Karpas-422 (cell line): ENCODE measurements around the gene RICTOR. TPM values are rescaled to one million over a fixed set of nuclear protein-coding genes. Genes with fewer than 3 reads are reported as not detected.
"Not testable (repeated sequence)": the region's sequence is repeated elsewhere in the genome, so short reads cannot be mapped to it uniquely, and the experiment has no call there.

Experiments
- DNase-seq: peaks from one replicate; pipeline ENCODE4 v3.0.0-alpha.2; 2015
- H2AFZ ChIP-seq: fragments of 200-600 bp; sonication (generic); 2 replicates; pipeline ENCODE4 v1.6.1; 2014; ENCODE audit warnings: antibody characterized with exemption, low read length, mixed read lengths
- H3K27ac ChIP-seq: fragments of 200-600 bp; sonication (generic); 2 replicates; pipeline ENCODE4 v1.5.1; 2014; ENCODE audit warnings: mild to moderate bottlenecking, low read length, moderate library complexity
- H3K27me3 ChIP-seq: fragments of 200-600 bp; sonication (generic); 2 replicates; pipeline ENCODE4 v1.6.1; 2014; ENCODE audit warnings: low read length, mixed read lengths
- H3K36me3 ChIP-seq: fragments of 200-600 bp; sonication (generic); 2 replicates; pipeline ENCODE4 v1.6.1; 2014; ENCODE audit warnings: low read length, mixed read lengths; ENCODE audit not compliant: insufficient read depth
- H3K4me1 ChIP-seq: fragments of 200-600 bp; sonication (generic); 2 replicates; pipeline ENCODE4 v1.6.1; 2014; ENCODE audit warnings: mild to moderate bottlenecking, low read length, mixed read lengths
- H3K4me2 ChIP-seq: fragments of 200-600 bp; sonication (generic); 2 replicates; pipeline ENCODE4 v1.6.1; 2014; ENCODE audit warnings: low read length, low read depth, mild to moderate bottlenecking; ENCODE audit not compliant: poor library complexity, severe bottlenecking
- H3K4me3 ChIP-seq: fragments of 200-600 bp; sonication (generic); 2 replicates; pipeline ENCODE4 v1.5.1; 2014; ENCODE audit warnings: mild to moderate bottlenecking, antibody characterized with exemption, low read length, mixed read lengths
- H3K79me2 ChIP-seq: fragments of 200-600 bp; sonication (generic); 2 replicates; pipeline ENCODE4 v1.6.1; 2014; ENCODE audit warnings: mild to moderate bottlenecking, low read length, mixed read lengths
- H3K9ac ChIP-seq: fragments of 200-600 bp; sonication (generic); 2 replicates; pipeline ENCODE4 v1.6.0; 2014; ENCODE audit warnings: low read length
- H3K9me2 ChIP-seq: fragments of 200-600 bp; sonication (generic), shearing (Covaris generic); replicated peaks from 2 replicates; pipeline ENCODE4 v1.6.0; 2014; ENCODE audit warnings: mild to moderate bottlenecking, low read length, moderate library complexity; ENCODE audit not compliant: insufficient read depth
- H3K9me3 ChIP-seq: fragments of 300-700, 200-600 bp; sonication (generic); 2 replicates; pipeline ENCODE4 v1.6.1; 2014; ENCODE audit warnings: low read length, mixed read lengths
- H4K20me1 ChIP-seq: fragments of 200-600 bp; sonication (generic); 2 replicates; pipeline ENCODE4 v1.6.1; 2014; ENCODE audit warnings: mild to moderate bottlenecking, antibody characterized with exemption, low read length, low read depth; ENCODE audit not compliant: insufficient read depth
- total RNA-seq: library from RNA; depleted of rRNA; stranded (reverse); fragments of >200 nt; shearing (Covaris generic); gene quantifications from 2 replicates; pipeline ENCODE4 v1.2.3, GENCODE V29; 2014; ENCODE audit warnings: low replicate concordance

The RICTOR gene
- total RNA-seq, 1 experiment from 2014 or later: 42.7 TPM

GRCh38 chr5:39006650-39007049, 67.5 kb downstream of the RICTOR start:
- DNase-seq: no peak
- Histone ChIP-seq H4K20me1 (no peaks in the 10 kb centered on the region), H3K9me3 (no peaks in the 10 kb centered on the region), H3K4me1 (no peaks in the 10 kb centered on the region), H3K27me3 (no peaks in the 10 kb centered on the region), H3K79me2 (peaks cover 46% of the 10 kb centered on the region), H3K36me3 (peaks cover 5% of the 10 kb centered on the region; the same call in 1 of the 2 replicates), H3K4me3 (no peak overlapping the region), H2AFZ (no peak overlapping the region), H3K27ac (no peak overlapping the region), H3K9ac (no peak overlapping the region), H3K9me2 (no peaks in the 10 kb centered on the region), H3K4me2 (no peak overlapping the region)

GRCh38 chr5:39005566-39006232, 68.5 kb downstream of the RICTOR start:
- no peaks in the 10 kb centered on the region for H3K9me3 ChIP-seq
- no peaks in the 10 kb centered on the region for H4K20me1 ChIP-seq
- H3K36me3 ChIP-seq: no peaks in the 10 kb centered on the region; the same call in 1 of the 2 replicates
- H3K4me3 ChIP-seq: no peak overlapping the region
- no peak overlapping the region for H3K27ac ChIP-seq
- H3K9ac ChIP-seq: no peak overlapping the region
- no peaks in the 10 kb centered on the region for H3K4me1 ChIP-seq
- H3K4me2 ChIP-seq: no peak overlapping the region
- peak; percentile 65 for DNase-seq
- H2AFZ ChIP-seq: no peak overlapping the region
- H3K79me2 ChIP-seq: peaks cover 55% of the 10 kb centered on the region
- H3K27me3 ChIP-seq: no peaks in the 10 kb centered on the region
- no peaks in the 10 kb centered on the region for H3K9me2 ChIP-seq

GRCh38 chr5:39001683-39002082, 72.5 kb downstream of the RICTOR start:
- no peaks in the 10 kb centered on the region for H3K27me3 ChIP-seq

DNA sequence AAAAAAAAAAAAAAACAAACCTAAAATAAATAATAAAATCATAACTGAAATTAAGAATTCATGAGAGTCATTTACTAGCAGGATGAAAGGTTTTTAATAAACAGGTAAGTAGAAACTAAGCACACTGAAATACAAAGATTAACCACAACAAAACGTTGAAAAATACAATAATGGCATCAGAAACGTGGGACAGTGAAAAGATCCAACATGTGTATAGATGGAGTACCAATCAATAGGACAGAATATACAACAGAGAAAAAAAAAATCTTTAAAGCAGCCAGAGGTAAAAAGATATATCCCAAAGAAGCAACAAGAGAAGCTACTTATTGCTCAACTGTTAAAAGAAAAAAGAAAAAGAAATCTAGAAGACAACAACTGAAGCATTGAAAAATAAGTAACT, 75.2 kb downstream of the RICTOR start:
- Histone ChIP-seq H3K4me3 (no peak overlapping the region), H3K4me1 (no peaks in the 10 kb centered on the region)
- DNase-seq: no peak

More at GRCh38 chr5:39001683-39002082, 72.5 kb downstream of the RICTOR start:
- Histone ChIP-seq H3K4me2 (no peak overlapping the region), H3K9ac (no peak overlapping the region), H3K79me2 (peaks cover 66% of the 10 kb centered on the region), H3K4me1 (no peaks in the 10 kb centered on the region), H3K27ac (no peak overlapping the region), H2AFZ (no peak overlapping the region), H3K36me3 (peaks cover 2% of the 10 kb centered on the region; the same call in 1 of the 2 replicates), H3K4me3 (no peak overlapping the region), H3K9me2 (no peaks in the 10 kb centered on the region), H4K20me1 (no peaks in the 10 kb centered on the region), H3K9me3 (no peaks in the 10 kb centered on the region)
- DNase-seq: no peak

GRCh38 chr5:38997591-38997990, 76.6 kb downstream of the RICTOR start:
- Histone ChIP-seq H3K79me2 (peaks cover 70% of the 10 kb centered on the region), H4K20me1 (no peaks in the 10 kb centered on the region), H3K27ac (no peak overlapping the region), H3K27me3 (no peaks in the 10 kb centered on the region), H3K36me3 (peaks cover 10% of the 10 kb centered on the region; the same call in 1 of the 2 replicates), H3K4me1 (no peaks in the 10 kb centered on the region), H3K9me2 (no peaks in the 10 kb centered on the region), H3K9me3 (no peaks in the 10 kb centered on the region), H3K4me3 (no peak overlapping the region), H2AFZ (no peak overlapping the region), H3K4me2 (no peak overlapping the region), H3K9ac (no peak overlapping the region)
- no peak for DNase-seq

More for the DNA sequence above, 75.2 kb downstream of the RICTOR start:
- Histone ChIP-seq H3K36me3 (peaks cover 2% of the 10 kb centered on the region; the same call in 1 of the 2 replicates), H3K4me2 (no peak overlapping the region), H3K9me2 (no peaks in the 10 kb centered on the region), H3K9me3 (no peaks in the 10 kb centered on the region), H3K79me2 (peaks cover 68% of the 10 kb centered on the region), H2AFZ (no peak overlapping the region), H3K27me3 (no peaks in the 10 kb centered on the region), H3K27ac (no peak overlapping the region), H4K20me1 (no peaks in the 10 kb centered on the region), H3K9ac (no peak overlapping the region)

- H3K9me3 ChIP-seq: no peaks in the 10 kb centered on the region
- H3K4me3 ChIP-seq: no peak overlapping the region
- no peak for DNase-seq
- H2AFZ ChIP-seq: no peak overlapping the region
- no peak overlapping the region for H3K27ac ChIP-seq
- peaks cover 22% of the 10 kb centered on the region for H3K36me3 ChIP-seq
- peaks cover 62% of the 10 kb centered on the region for H3K79me2 ChIP-seq
- H4K20me1 ChIP-seq: no peaks in the 10 kb centered on the region
- H3K4me2 ChIP-seq: no peak overlapping the region
- H3K9me2 ChIP-seq: no peaks in the 10 kb centered on the region
- H3K27me3 ChIP-seq: no peaks in the 10 kb centered on the region
- no peak overlapping the region for H3K9ac ChIP-seq
- H3K4me1 ChIP-seq: no peaks in the 10 kb centered on the region
Observed at GRCh38 chr5:38996123-38996522, 78.1 kb downstream of the RICTOR start.

DNA sequence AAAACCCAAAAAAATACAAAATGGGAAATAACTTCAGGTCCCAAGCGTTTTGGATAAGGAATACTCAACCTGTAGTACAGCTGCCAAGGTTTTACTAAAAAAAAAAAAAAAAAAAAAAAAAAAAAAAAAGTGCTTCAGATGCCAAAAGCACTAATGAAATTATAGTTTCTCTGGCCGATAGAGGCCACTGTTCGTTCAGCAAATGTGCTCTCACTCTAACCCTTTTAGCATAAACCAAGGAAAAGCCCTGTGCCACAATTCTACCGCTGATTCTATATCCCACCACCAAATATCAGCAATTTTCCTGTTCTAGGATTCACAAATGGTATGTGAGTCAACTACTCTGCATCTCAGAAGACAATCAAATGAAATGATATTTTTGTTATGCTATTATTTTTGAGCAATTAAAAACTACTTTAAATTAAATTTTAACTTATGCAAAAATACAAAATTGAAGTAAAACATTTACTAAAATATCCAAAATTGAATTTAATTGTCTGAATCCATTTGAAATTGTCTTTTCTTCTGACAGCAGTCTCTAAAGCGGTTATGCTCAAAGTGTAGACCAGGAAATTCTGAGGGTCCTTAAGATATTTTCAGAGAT, 79.8 kb downstream of the RICTOR start:
- Histone ChIP-seq H3K27me3 (no peaks in the 10 kb centered on the region), H2AFZ (no peak overlapping the region), H3K79me2 (peaks cover 52% of the 10 kb centered on the region), H4K20me1 (no peaks in the 10 kb centered on the region), H3K4me1 (no peaks in the 10 kb centered on the region), H3K9me2 (no peaks in the 10 kb centered on the region), H3K4me2 (no peak overlapping the region), H3K4me3 (no peak overlapping the region), H3K9me3 (no peaks in the 10 kb centered on the region), H3K9ac (no peak overlapping the region), H3K27ac (no peak overlapping the region), H3K36me3 (peaks cover 27% of the 10 kb centered on the region)
- peak; percentile 82 for DNase-seq

- not testable (repeated sequence) for H3K27me3 ChIP-seq, H3K4me1 ChIP-seq, H2AFZ ChIP-seq, H3K9me2 ChIP-seq, H4K20me1 ChIP-seq, H3K4me3 ChIP-seq, H3K4me2 ChIP-seq, H3K9me3 ChIP-seq, DNase-seq, H3K9ac ChIP-seq, H3K27ac ChIP-seq
- Histone ChIP-seq H3K36me3 (peaks cover 27% of the 10 kb centered on the region), H3K79me2 (peaks cover 36% of the 10 kb centered on the region)
Observed at GRCh38 chr5:38989974-38990719, 84.1 kb downstream of the RICTOR start.
